Peyer's patch (tissue), 4 donors: Measurements from ENCODE around the gene NIN. TPM values are rescaled to one million over a fixed set of nuclear protein-coding genes. Genes with fewer than 3 reads are reported as not detected.
A peak's percentile ranks its signal among the peaks of the same experiment; 100 is the strongest.

Experiments used
- DNase-seq, 3 donors: peaks; one replicate each; pipeline ENCODE4 v3.0.0-alpha.2; 2017 to 2019
- H3K27ac ChIP-seq, 4 donors: fragments of 200-600 bp; sonication (generic); one replicate each; pipeline ENCODE4 v1.5.1; 2016 to 2019
- H3K27me3 ChIP-seq, 2 donors: fragments of 200-600 bp; sonication (generic); one replicate each; pipeline ENCODE4 v1.5.1; 2019
- H3K36me3 ChIP-seq, 3 donors: fragments of 200-600 bp; sonication (generic); one replicate each; pipeline ENCODE4 v1.5.1; 2016 to 2019
- H3K4me1 ChIP-seq, 4 donors: fragments of 200-600 bp; sonication (generic); one replicate each; pipeline ENCODE4 v1.5.1; 2016 to 2019
- H3K4me3 ChIP-seq, 4 donors: fragments of 200-600 bp; sonication (generic); 1 replicate in 3 of 4; 2 replicates in 1 of 4; pipeline ENCODE4 v1.5.1; 2016 to 2019; ENCODE audit warnings: mild to moderate bottlenecking in 1 of 4
- H3K9me3 ChIP-seq, 4 donors: fragments of 200-600 bp; sonication (generic); one replicate each; pipeline ENCODE4 v1.5.1; 2016 to 2019; ENCODE audit warnings: mild to moderate bottlenecking in 1 of 4
- CTCF ChIP-seq, 6 experiments: fragments of 450-650 bp in 4 of 6; fragments of 200-600 bp in 2 of 6; sonication (generic) in 1 of 6; IDR thresholded peaks; one replicate each; pipeline ENCODE4 v1.5.1; 2017 to 2019; ENCODE audit warnings: antibody characterized with exemption in 6 of 6, mild to moderate bottlenecking in 3 of 6, moderate library complexity in 1 of 6
- POLR2A ChIP-seq, 2 donors: fragments of 450-650 bp; IDR thresholded peaks; one replicate each; pipeline ENCODE4 v1.5.1; 2017; ENCODE audit warnings: antibody characterized with exemption in 2 of 2, mild to moderate bottlenecking in 2 of 2, moderate library complexity in 2 of 2
- total RNA-seq, 4 donors: library from RNA; depleted of rRNA; stranded (reverse); fragments of >200 nt; gene quantifications; one replicate each; pipeline ENCODE4 v1.1.0, GENCODE V29; 2016

NIN gene
- total RNA-seq, 4 donors from 2014 or later, result 13.8 to 151 (median 21.5) TPM

DNA sequence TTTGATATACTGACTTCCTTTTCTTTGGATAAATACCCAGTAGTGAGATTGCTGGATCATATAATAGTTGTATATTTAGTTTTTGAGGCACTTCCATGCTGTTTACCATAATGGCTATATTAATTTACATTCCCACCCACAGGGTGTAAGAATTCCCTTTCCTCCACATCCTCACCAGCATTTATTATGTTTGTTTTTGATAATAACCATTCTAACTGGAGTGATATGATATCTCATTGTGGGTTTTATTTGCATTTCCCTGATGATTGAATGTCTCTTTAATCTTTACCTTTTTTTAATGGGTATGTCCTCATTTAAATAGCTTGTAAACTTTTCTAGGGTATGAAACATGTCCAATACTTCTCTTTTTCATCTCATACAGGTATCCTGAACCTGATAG is 151.3 kb downstream of the NIN start:
- no peak for DNase-seq
- Histone ChIP-seq H3K4me1 (no peaks in the 10 kb centered on the region), H3K27me3 (no peaks in the 10 kb centered on the region), H3K4me3 (no peak overlapping the region), H3K36me3 (no peaks in the 10 kb centered on the region), H3K9me3 (no peaks in the 10 kb centered on the region), H3K27ac (no peak overlapping the region)
- TF ChIP-seq POLR2A (IDR thresholded peaks at IDR 0.05) (no peak), CTCF (IDR thresholded peaks at IDR 0.05) (no peak)

DNA sequence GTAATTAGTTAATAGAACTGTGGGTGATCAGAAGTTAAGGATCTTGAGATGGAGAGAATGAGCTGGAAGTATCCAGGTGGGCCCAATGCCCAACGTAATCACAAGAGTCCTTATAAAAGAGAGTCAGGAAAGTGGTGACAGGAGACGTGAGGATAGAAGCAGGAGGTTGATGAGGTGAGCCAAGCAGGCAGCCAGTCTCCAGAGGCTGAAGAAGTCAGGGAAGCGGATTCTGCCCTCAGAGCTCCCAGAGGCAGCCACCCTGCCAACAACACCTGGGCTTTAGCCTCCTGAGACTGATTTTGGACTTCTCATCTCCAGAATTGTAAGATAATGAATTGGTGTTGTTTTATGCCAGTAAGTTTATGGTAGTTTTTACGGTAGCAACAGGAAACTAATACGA is 152.8 kb downstream of the NIN start:
- Histone ChIP-seq H3K9me3 (no peaks in the 10 kb centered on the region), H3K4me3 (no peak overlapping the region), H3K27me3 (no peaks in the 10 kb centered on the region), H3K36me3 (no peaks in the 10 kb centered on the region), H3K4me1 (no peaks in the 10 kb centered on the region), H3K27ac (no peak overlapping the region)
- no peak for DNase-seq
- TF ChIP-seq CTCF (IDR thresholded peaks at IDR 0.05) (no peak), POLR2A (IDR thresholded peaks at IDR 0.05) (no peak)

DNA sequence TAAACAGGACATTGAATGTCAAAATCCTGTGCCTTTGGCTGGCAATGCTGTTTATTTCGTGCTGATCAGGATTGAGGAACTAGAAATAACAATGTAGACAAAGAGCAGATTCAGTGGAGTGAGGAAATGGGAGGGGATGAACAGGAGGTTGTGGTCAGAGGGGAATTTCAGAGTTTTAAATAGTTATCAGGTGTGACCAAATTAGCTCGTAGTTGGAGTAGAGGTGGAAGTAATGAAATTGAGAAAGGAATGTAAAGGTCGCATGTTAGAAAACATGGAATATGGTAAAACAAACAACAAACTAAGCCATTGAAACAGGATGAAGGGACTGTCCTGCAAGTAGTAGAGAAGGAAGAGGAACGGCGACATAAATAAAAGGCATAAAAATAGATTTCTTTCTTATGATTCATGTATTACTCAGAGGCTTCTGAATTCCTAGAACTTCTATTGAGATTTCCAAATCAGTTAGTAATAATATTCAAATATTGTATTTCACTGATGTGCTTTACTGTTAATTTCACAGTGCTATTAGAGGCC is 153.4 kb downstream of the NIN start:
- Histone ChIP-seq H3K4me3 (no peak overlapping the region), H3K27ac (no peak overlapping the region), H3K27me3 (no peaks in the 10 kb centered on the region), H3K4me1 (no peaks in the 10 kb centered on the region), H3K9me3 (no peaks in the 10 kb centered on the region), H3K36me3 (no peaks in the 10 kb centered on the region)
- no peak for TF ChIP-seq CTCF (IDR thresholded peaks at IDR 0.05)
- TF ChIP-seq POLR2A (IDR thresholded peaks at IDR 0.05), result no peak
- no peak for DNase-seq

DNA sequence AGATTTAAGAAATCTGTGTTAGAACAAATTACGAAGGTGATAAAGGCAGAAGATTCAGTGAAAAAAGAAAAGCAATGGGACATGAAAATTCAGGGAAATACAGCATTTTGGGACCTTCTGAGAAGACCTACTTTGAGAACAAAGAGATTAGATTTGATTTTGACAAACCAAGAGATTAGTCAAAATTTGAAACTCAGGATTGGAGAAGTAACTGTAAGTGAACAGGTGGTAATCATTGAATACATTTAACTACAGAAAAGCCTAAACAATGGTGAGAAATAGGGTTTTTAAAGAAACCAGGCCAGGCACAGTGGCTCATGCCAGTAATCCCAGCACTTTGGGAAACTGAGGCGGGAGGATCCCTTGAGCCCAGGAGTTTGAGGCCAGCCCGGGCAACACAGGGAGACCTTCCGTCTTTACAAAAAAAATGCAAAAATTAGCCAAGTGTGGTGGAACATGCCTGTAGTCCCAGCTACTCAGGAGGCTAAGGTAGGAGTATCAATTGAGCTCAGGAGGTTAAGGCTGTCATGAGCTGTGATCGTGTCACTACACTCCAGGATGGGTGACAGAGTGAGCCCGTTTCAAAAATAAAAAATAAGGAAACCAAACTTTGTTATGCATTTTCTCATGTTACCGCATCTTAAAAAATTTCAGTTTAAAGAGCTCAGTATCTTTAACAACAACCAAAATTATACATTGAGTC is 154.0 kb downstream of the NIN start:
- peak overlapping the region in 1 of 4 donors; percentile 12 for H3K27ac ChIP-seq
- TF ChIP-seq POLR2A (IDR thresholded peaks at IDR 0.05), result no peak
- TF ChIP-seq CTCF (IDR thresholded peaks at IDR 0.05), result no peak
- DNase-seq, result no peak
- no peaks in the 10 kb centered on the region for H3K36me3 ChIP-seq
- H3K4me1 ChIP-seq, result no peaks in the 10 kb centered on the region
- H3K9me3 ChIP-seq, result no peaks in the 10 kb centered on the region
- H3K27me3 ChIP-seq, result no peaks in the 10 kb centered on the region
- no peak overlapping the region for H3K4me3 ChIP-seq

- Histone ChIP-seq H3K4me3 (no peak overlapping the region), H3K36me3 (no peaks in the 10 kb centered on the region), H3K27me3 (no peaks in the 10 kb centered on the region), H3K9me3 (no peaks in the 10 kb centered on the region), H3K4me1 (no peaks in the 10 kb centered on the region), H3K27ac (no peak overlapping the region)
- TF ChIP-seq CTCF (IDR thresholded peaks at IDR 0.05) (no peak), POLR2A (IDR thresholded peaks at IDR 0.05) (no peak)
- DNase-seq, result no peak
Observed at GRCh38 chr14:50675597-50675996, 155.4 kb downstream of the NIN start.
